Subcutaneous adipose tissue (tissue), 4 donors: ENCODE results near the gene PHLDB1. TPM values are rescaled to one million over a fixed set of nuclear protein-coding genes. Genes with fewer than 3 reads are reported as not detected.

ENCODE experiments used
- CTCF ChIP-seq: fragments of 450-650 bp; IDR thresholded peaks from one replicate; pipeline ENCODE4 v1.5.1; 2016; ENCODE audit warnings: low read depth, mild to moderate bottlenecking, control low read depth, antibody characterized with exemption, moderate library complexity
- total RNA-seq, 4 donors: library from RNA; depleted of rRNA; stranded (reverse); fragments of >200 nt; gene quantifications; one replicate each; pipeline ENCODE4 v1.1.0, GENCODE V29; 2016

PHLDB1 gene
- total RNA-seq, 4 donors from 2014 or later: 137 to 535 (median 197) TPM

- no peak for TF ChIP-seq CTCF
These were observed 62.6 kb downstream of the PHLDB1 start for GRCh38 chr11:118670063-118670462.

- TF ChIP-seq CTCF: no peak
These were observed 63.8 kb downstream of the PHLDB1 start for GRCh38 chr11:118671254-118671653.

DNA sequence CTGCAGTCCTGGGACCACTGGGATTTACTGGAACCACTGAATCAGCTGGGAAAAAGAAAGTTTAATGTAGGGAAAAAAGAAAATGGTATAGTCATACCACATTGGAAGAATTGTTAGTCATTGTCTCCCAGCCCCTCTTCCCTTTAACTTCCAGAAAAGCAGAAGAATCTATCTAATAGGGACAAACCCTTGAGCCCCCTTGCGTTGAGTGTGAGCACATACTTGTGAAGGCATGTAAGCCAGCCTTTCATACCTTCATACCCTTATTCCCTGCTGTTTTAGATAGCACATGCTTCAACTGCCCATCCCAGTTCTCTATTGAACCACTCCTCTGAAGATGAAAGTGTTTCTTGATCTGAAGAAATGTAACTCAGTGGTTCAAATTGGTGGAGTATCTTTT, 65.4 kb downstream of the PHLDB1 start:
- TF ChIP-seq CTCF: no peak

- no peak for TF ChIP-seq CTCF
These were observed 66.1 kb downstream of the PHLDB1 start for GRCh38 chr11:118673361-118674081.

GRCh38 chr11:118674082-118674435, 66.6 kb downstream of the PHLDB1 start:
- no peak for TF ChIP-seq CTCF

DNA sequence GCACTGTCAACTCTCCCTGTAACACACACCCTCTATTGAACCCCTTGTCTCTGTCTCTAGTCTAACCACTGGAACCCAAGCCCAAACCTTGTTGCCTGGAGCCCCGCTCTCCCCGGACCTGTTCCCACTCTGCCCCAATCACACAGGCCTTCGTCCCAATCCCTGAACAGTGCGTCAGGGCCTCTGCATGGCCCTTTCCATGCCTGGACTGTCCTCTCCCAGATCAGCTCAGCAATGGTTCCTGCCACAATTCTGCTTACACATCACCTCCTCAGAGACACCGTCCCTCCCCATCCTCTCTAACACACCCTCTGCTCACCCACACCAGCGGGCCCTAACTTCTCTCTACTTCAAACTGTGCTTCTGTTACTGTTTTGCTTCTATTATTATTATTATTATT, 70.6 kb downstream of the PHLDB1 start:
- no peak for TF ChIP-seq CTCF

DNA sequence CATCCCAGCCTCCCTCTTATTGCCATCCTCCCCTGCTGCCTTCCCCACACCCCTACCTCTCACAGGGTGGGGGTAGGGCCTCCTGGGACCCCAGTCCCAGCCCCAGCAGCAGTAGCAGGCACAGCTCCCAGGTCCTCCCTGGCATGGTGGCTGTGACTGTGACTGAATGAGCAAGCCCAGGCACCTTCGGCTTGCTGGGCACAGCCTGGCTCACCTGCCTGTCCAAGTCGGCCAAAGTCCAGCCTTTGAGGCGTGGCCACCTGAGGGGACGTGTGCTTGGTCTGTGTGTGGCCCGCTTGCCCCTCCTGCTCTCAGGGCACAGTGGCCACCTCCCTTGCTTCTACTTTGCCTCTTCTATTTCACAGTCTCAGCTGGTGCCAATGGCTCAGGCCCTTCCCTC, 72.1 kb downstream of the PHLDB1 start, which contains the start of gene TREH:
TREH (minus strand) TSS at position 168 of the 400 bp plus-strand sequence; CDS start at position 145, 23 bp downstream.
- TF ChIP-seq CTCF: no peak
